Endothelial cell of umbilical vein (primary cell): ENCODE results near the gene KIF26B. TPM values are rescaled to one million over a fixed set of nuclear protein-coding genes. Genes with fewer than 3 reads are reported as not detected.

Experiments
- BruUV-seq: library from RNA; stranded (reverse); fragments of 400-500 nt; replicated peaks from 2 replicates; lab custom pipeline; 2021; lab: Mats Ljungman, UMichigan
- CTCF ChIA-PET: fragments of 300-600, 350-600 bp; sonication (Branson Sonifier 250); formaldehyde crosslinking; loops from one replicate; lab custom pipeline; 2021; ENCODE audit warnings: antibody characterized with exemption, inconsistent platforms; lab: Charles Lee
- POLR2A ChIA-PET: fragments of 300-600, 350-600 bp; sonication (Branson Sonifier 250); formaldehyde crosslinking; loops from one replicate; lab custom pipeline; 2021; ENCODE audit warnings: antibody characterized with exemption, inconsistent platforms; lab: Charles Lee
- DNase-seq: peaks from one replicate; pipeline ENCODE4 v3.0.0-alpha.2; 2011; ENCODE audit warnings: low read depth, low spot score
- FAIRE-seq: peaks from 2 replicates; lab custom pipeline; 2011; peaks lifted over from hg19 to GRCh38; lab: Jason Lieb, UNC
- H2AFZ ChIP-seq: 2 replicates; pipeline ENCODE4 v1.6.0; 2012; ENCODE audit warnings: low read depth, low read length, control low read depth, inconsistent platforms
- H3K27ac ChIP-seq: 2 replicates; pipeline ENCODE4 v1.5.1; 2011; ENCODE audit warnings: low read depth, mild to moderate bottlenecking, control low read depth, low read length, moderate library complexity; ENCODE audit not compliant: insufficient read depth
- H3K27me3 ChIP-seq, 2 experiments: 2 replicates each; pipeline versions ENCODE4 v1.6.0 to v1.6.1; 2011; ENCODE audit warnings: low read length in 2 of 2, mixed read lengths in 1 of 2; ENCODE audit not compliant: control insufficient read depth in 2 of 2, insufficient read depth in 2 of 2
- H3K36me3 ChIP-seq, 2 experiments: 2 replicates in 1 of 2; 3 replicates in 1 of 2; pipeline ENCODE4 v1.5.1; 2011; ENCODE audit warnings: low read length in 2 of 2, mild to moderate bottlenecking in 1 of 2, moderate library complexity in 1 of 2; ENCODE audit not compliant: control insufficient read depth in 2 of 2, insufficient read depth in 2 of 2; ENCODE audit errors: extremely low read depth in 1 of 2
- H3K4me1 ChIP-seq: 3 replicates; pipeline ENCODE4 v1.5.1; 2011; ENCODE audit warnings: mild to moderate bottlenecking, low read length; ENCODE audit not compliant: control insufficient read depth, insufficient read depth; ENCODE audit errors: extremely low read depth
- H3K4me2 ChIP-seq: 2 replicates; pipeline ENCODE4 v1.6.1; 2011; ENCODE audit warnings: low read length, control low read depth, mixed read lengths; ENCODE audit not compliant: insufficient read depth
- H3K4me3 ChIP-seq, 3 experiments: fragments of 200-600 bp in 1 of 3; sonication (generic), shearing (Covaris generic) in 1 of 3; replicated peaks in 1 of 3; 2 replicates each; pipeline ENCODE4 v1.5.1; 2011 to 2016; ENCODE audit warnings: control low read depth in 3 of 3, low read length in 3 of 3, mild to moderate bottlenecking in 2 of 3, inconsistent platforms in 1 of 3, low read depth in 1 of 3, moderate library complexity in 1 of 3; ENCODE audit not compliant: insufficient read depth in 1 of 3
- H3K79me2 ChIP-seq: 2 replicates; pipeline ENCODE4 v1.6.0; 2012; ENCODE audit warnings: low read length, inconsistent platforms; ENCODE audit not compliant: control insufficient read depth, insufficient read depth
- H3K9ac ChIP-seq: replicated peaks from 2 replicates; pipeline ENCODE3; 2011; ENCODE audit warnings: low read length, control low read depth; ENCODE audit not compliant: insufficient read depth; ENCODE audit errors: extremely low read depth
- H3K9me1 ChIP-seq: replicated peaks from 3 replicates; pipeline ENCODE4 v1.6.0; 2011; ENCODE audit warnings: mild to moderate bottlenecking, low read length; ENCODE audit not compliant: control insufficient read depth, insufficient read depth; ENCODE audit errors: extremely low read depth
- H3K9me3 ChIP-seq: replicated peaks from 2 replicates; pipeline ENCODE4 v1.5.1; 2012; ENCODE audit warnings: low read length, inconsistent platforms; ENCODE audit not compliant: control insufficient read depth, insufficient read depth
- H4K20me1 ChIP-seq: replicated peaks from 2 replicates; pipeline ENCODE3; 2011; ENCODE audit warnings: mild to moderate bottlenecking, low read length; ENCODE audit not compliant: control insufficient read depth, insufficient read depth; ENCODE audit errors: extremely low read depth
- CTCF ChIP-seq, 2 donors: IDR thresholded peaks; 1 replicate in 1 of 2; 2 replicates in 1 of 2; pipeline ENCODE4 v1.5.1; 2011; ENCODE audit warnings: low read length in 2 of 2, mild to moderate bottlenecking in 2 of 2, moderate library complexity in 2 of 2, control low read depth in 1 of 2, inconsistent platforms in 1 of 2, low read depth in 1 of 2; ENCODE audit not compliant: insufficient read depth in 1 of 2; ENCODE audit errors: extremely low read depth in 1 of 2
- EZH2 ChIP-seq: IDR thresholded peaks from 2 replicates; pipeline ENCODE4 v1.6.1; 2012; ENCODE audit warnings: borderline replicate concordance, low read depth, mild to moderate bottlenecking, moderate library complexity, low read length, inconsistent platforms; ENCODE audit not compliant: severe bottlenecking
- FOS ChIP-seq: IDR thresholded peaks from 2 replicates; pipeline ENCODE4 v1.6.1; 2011; ENCODE audit warnings: mild to moderate bottlenecking, low read length, moderate library complexity, borderline replicate concordance; ENCODE audit not compliant: insufficient read depth
- GATA2 ChIP-seq: IDR thresholded peaks from 2 replicates; pipeline ENCODE4 v1.7.0; 2011; ENCODE audit warnings: low read depth, mild to moderate bottlenecking, moderate library complexity, mixed read lengths, low read length; ENCODE audit not compliant: insufficient read length, insufficient read depth
- POLR2A ChIP-seq: IDR thresholded peaks from 2 replicates; pipeline ENCODE4 v1.6.1; 2012; ENCODE audit warnings: low read depth, mild to moderate bottlenecking, control low read depth, low read length
- dilution Hi-C: fragments of 300-500 bp; cut with MboI; formaldehyde crosslinking; loops from one replicate; pipeline ENCODE4 v1.15.0; 2019; ENCODE audit warnings: low sequenced_read_pairs; ENCODE audit not compliant: extremely low pct_ligation_motif_present
- intact Hi-C: fragments of 100-400 bp; cut with micrococcal nuclease; formaldehyde crosslinking; loops from one replicate; pipeline ENCODE4 v1.10.0; 2022
- polyA plus RNA-seq, 4 experiments: library from polyadenylated mRNA; depleted of rRNA in 3 of 4; stranded (reverse) in 3 of 4; unstranded in 1 of 4; fragments of >200 nt; gene quantifications; 2 replicates each; pipeline versions ENCODE4 v1.2.1 to v1.2.3, GENCODE V29; 2011 to 2012; ENCODE audit warnings: missing spikeins in 1 of 4
- total RNA-seq: library from RNA; stranded (reverse); gene quantifications from 2 replicates; pipeline ENCODE4 v1.2.3, GENCODE V29; 2021

KIF26B gene
- total and polyA plus RNA-seq, 2 donors (not counting 3 experiments of a cell fraction or from before 2014, with no cell fraction given) = 0.04 to 0.49 TPM

DNA sequence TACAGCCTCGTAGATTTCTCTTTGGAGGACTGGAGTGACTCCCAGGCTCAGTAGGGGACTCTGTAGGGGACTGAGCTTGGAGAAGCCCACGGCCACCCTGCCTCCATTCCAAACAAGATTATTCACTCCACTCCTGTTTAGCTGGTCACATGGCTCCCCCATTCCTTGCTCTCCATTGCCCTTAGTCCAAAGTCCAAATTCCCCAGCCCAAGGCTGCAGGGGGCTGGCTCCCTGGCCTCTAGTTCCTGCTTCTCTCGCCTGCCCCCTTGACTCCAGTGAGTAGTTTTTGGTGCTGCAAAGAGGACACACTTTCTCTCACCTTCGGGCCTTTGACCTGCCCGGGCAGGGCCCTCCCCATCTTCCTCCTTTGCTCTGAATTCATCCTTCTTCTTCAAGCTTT, 403.3 kb downstream of the KIF26B start:
- no peak for FAIRE-seq
- Histone ChIP-seq H3K9me1 (no peaks in the 10 kb centered on the region), H2AFZ (no peak overlapping the region), H3K9me3 (no peaks in the 10 kb centered on the region), H3K36me3 (no peaks in the 10 kb centered on the region), H3K4me2 (no peak overlapping the region), H3K4me1 (no peaks in the 10 kb centered on the region), H3K27ac (no peak overlapping the region), H4K20me1 (no peaks in the 10 kb centered on the region), H3K9ac (no peak overlapping the region), H3K79me2 (no peaks in the 10 kb centered on the region), H3K27me3 (no peaks in the 10 kb centered on the region), H3K4me3 (no peak overlapping the region)
- POLR2A ChIA-PET = no interaction called here
- dilution Hi-C loops = no loop called here
- CTCF ChIA-PET = no interaction called here
- intact Hi-C loops = no loop called here
- TF ChIP-seq CTCF (IDR thresholded peaks at IDR 0.05; ENCODE audit: extremely low read depth in 1 of 2, insufficient read depth in 1 of 2, low read depth in 1 of 2, low read length in 2 of 2) (no peak), GATA2 (no peak), FOS (no peak), EZH2 (no peak)
- no peak for DNase-seq
- BruUV-seq = no TSS peak

- no peak overlapping the region for H3K4me2 ChIP-seq
- intact Hi-C loops (no loop called here), dilution Hi-C loops (no loop called here)
- H3K36me3 ChIP-seq = no peaks in the 10 kb centered on the region
- H3K4me1 ChIP-seq = no peaks in the 10 kb centered on the region
- TF ChIP-seq POLR2A (no peak), FOS (no peak)
- POLR2A ChIA-PET = no interaction called here
- no peak overlapping the region for H3K9ac ChIP-seq
- no peaks in the 10 kb centered on the region for H3K9me1 ChIP-seq
- no peak overlapping the region for H3K4me3 ChIP-seq
- FAIRE-seq = no peak
- CTCF ChIA-PET = no interaction called here
- H3K9me3 ChIP-seq = no peaks in the 10 kb centered on the region
- H3K27ac ChIP-seq = no peak overlapping the region
- H3K79me2 ChIP-seq = no peaks in the 10 kb centered on the region
- H2AFZ ChIP-seq = no peak overlapping the region
- no peaks in the 10 kb centered on the region for H3K27me3 ChIP-seq
- H4K20me1 ChIP-seq = no peaks in the 10 kb centered on the region
- no peak for DNase-seq
- BruUV-seq = no TSS peak
Measured at GRCh38 chr1:245560316-245560859, 405.6 kb downstream of the KIF26B start.
